Jurkat, Clone E6-1 (cell line): ENCODE measurements around the gene POLDIP3.

Source experiments
- DNase-seq: peaks from one replicate; pipeline ENCODE4 v3.0.0-alpha.2; 2011; ENCODE audit warnings: low read depth, low spot score
- H3K4me3 ChIP-seq: 2 replicates; pipeline ENCODE4 v1.5.1; 2011; ENCODE audit warnings: mild to moderate bottlenecking, low read length, control low read depth, moderate library complexity

Gene POLDIP3

GRCh38 chr22:42643634-42644421, 29.1 kb upstream of the POLDIP3 start:
- DNase-seq = no peak
- no peak overlapping the region for H3K4me3 ChIP-seq

GRCh38 chr22:42642806-42643633, 28.3 kb upstream of the POLDIP3 start:
- H3K4me3 ChIP-seq = no peak overlapping the region
- DNase-seq = no peak

- H3K4me3 ChIP-seq = no peak overlapping the region
Measured at GRCh38 chr22:42641801-42642413, 27.2 kb upstream of the POLDIP3 start.

GRCh38 chr22:42639541-42640241, 25.0 kb upstream of the POLDIP3 start:
- no peak for DNase-seq
- H3K4me3 ChIP-seq = no peak overlapping the region

More at GRCh38 chr22:42641801-42642413, 27.2 kb upstream of the POLDIP3 start:
- DNase-seq = no peak

- no peak for DNase-seq
- H3K4me3 ChIP-seq = no peak overlapping the region
Measured at GRCh38 chr22:42637555-42637954, 22.9 kb upstream of the POLDIP3 start.

GRCh38 chr22:42636506-42636905, 21.8 kb upstream of the POLDIP3 start:
- no peak for DNase-seq
- no peak overlapping the region for H3K4me3 ChIP-seq

DNA sequence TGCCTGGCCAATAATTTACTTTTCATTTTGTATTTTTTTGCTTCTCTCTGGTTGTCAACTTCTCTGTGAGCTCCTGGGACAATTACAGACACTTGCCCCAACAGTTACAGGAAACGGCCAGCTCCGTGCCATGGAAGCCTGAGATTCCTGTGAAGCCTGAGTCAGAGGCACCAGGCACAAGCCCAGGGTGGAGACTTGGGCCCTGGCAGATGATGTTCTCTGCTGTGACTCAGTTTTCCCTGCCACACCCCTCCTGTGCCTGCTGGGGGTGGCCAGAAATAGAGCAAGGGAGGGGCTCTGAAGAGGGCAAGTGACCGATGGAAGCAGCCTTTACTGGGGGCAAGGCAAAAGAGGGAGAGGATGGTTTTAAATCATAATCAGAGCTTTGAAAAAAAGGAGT, 20.8 kb upstream of the POLDIP3 start:
- no peak for DNase-seq
- H3K4me3 ChIP-seq = no peak overlapping the region

DNA sequence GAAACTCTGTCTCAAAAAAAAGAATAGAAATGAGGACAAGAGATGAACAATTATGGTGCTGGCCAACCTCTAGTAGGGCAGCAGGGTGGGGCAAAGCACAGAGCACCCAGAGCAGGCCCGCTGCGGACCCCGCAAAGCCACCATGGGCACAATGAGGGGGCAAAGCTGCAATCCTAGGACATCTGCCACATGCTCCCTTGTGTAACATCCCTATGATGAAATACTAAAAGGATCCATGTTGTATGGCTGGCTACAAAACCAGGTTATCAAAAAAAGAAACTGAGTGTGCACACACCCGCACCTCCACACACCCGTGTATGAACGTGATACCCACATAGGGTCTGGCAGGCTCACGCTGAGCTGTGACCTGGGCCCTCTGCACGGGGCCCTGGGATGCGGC, 18.3 kb upstream of the POLDIP3 start:
- H3K4me3 ChIP-seq = no peak overlapping the region
- DNase-seq = no peak

DNA sequence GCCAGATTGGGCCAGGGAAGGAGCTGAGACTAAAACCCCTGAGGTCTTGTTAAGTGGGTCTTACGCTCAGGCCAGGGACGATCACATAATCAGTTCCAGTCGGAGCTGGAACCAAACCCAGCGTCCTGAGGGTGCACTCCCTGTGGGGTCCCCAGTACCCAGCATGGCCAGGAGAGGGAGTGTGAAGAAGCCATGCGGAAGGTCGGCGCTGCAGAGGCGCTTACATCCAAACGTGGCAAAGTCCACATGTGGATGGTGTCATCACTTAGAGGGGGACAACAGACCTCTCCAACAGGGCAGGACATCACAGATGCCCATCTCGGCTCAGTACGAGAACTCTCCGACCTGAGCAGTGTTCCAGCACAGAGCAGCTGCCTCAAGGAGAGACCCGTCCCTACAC, 17.4 kb upstream of the POLDIP3 start:
- no peak for DNase-seq
- H3K4me3 ChIP-seq = no peak overlapping the region

DNA sequence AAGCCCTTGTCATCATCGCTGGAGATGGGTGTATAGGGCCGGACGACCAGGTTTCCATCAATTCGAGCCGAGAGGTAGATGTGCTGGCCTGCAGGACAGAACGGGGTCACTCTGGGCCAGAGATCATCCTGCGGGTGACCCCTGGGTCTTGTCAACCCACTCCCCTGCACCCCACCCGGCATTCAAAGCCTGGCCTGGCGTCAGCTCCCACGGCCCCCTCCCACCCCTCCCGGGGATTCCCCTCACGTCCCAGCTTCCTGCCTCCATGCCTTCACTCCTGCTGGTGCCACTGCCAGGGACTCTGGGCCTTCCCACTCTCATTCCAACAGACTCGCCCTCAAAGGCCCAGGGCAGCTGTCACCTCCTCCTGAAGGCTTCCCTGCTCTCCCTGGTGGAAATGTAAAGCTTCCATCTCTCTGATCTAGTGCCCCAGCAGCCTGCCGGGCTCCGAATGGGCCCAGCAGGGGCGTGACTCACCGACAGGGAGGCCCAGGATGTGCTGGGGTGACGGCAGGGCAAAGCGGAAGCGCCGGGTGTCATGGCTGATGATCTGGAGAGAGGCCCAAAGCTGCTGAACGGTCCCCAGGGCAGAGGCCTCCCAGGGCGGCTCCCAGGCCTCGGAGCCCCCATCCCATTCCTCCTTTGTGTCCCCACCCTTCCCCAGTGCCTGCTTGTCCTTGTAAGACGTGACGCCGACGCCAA, 16.4 kb upstream of the POLDIP3 start:
- H3K4me3 ChIP-seq = no peak overlapping the region
- no peak for DNase-seq

- no peak for DNase-seq
Measured at GRCh38 chr22:42630211-42630610, 15.5 kb upstream of the POLDIP3 start.

DNA sequence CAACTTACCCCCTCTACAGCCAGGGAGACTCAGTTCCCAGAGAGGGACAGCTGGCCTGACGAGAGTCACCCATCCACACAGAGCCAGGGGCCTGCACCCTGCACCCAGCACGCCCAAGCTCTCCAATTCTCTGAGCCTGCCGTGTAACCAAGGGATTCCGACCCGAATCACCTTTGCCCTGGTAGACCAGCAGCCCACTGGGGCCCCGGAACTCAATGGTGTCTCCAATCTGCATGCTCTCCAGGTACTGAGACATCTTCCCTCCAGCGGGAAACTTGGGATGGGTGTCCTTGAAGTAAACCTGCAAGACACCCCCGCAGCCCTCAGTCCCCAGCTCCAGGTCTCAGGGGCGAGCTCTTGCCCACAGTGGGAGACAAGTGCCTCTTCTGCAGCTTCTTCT, 13.3 kb upstream of the POLDIP3 start:
- no peak overlapping the region for H3K4me3 ChIP-seq
- DNase-seq = no peak

More at GRCh38 chr22:42630211-42630610, 15.5 kb upstream of the POLDIP3 start:
- H3K4me3 ChIP-seq = no peak overlapping the region

DNA sequence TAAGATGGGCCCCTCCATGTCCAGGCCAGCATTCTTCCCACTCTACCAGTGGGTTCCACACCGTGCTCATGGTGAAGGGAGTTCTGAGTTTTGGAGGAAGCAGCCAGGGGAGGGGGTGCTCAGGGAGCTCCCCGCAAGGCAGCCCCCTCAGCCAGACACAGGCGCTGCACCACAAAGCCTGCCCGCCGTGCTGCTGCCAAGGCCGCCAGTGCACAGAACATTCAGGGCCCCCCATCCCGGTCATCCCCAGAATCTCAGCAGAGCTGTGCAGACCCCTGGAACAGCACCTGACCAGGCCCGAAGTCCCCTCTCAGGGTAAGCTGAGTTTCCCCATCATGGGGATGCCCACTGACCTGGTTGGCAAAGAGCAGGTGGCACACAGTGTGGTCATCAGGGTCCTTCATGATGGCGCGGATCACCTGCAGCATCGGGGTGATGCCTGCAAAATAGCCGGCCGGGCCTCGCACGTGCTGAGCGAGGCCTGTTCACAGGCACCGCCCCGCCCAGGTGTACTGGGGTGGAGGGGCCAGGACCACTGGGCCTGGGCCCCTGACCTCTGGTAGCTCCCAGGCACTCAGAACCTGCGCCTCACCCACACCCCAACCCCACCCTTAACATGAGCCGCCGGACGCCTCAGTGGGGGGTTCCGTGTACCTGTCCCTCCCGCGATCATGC, 12.4 kb upstream of the POLDIP3 start:
- DNase-seq = no peak
- H3K4me3 ChIP-seq = no peak overlapping the region

GRCh38 chr22:42626431-42626830, 11.7 kb upstream of the POLDIP3 start:
- DNase-seq = no peak
- no peak overlapping the region for H3K4me3 ChIP-seq

- no peak overlapping the region for H3K4me3 ChIP-seq
- DNase-seq = no peak
Measured at GRCh38 chr22:42625416-42625815, 10.7 kb upstream of the POLDIP3 start.

- H3K4me3 ChIP-seq = no peak overlapping the region
- no peak for DNase-seq
Measured at GRCh38 chr22:42624551-42625106, 9.9 kb upstream of the POLDIP3 start.

GRCh38 chr22:42623756-42624441, 9.2 kb upstream of the POLDIP3 start:
- H3K4me3 ChIP-seq = no peak overlapping the region
- no peak for DNase-seq
